GM18868 (cell line): ENCODE data around the gene BCL2L12.
"Not testable (repeated sequence)": the region's sequence is repeated elsewhere in the genome, so short reads cannot be mapped to it uniquely, and the experiment has no call there.

Experiments
- ATAC-seq: cut with Tn5 transposase; IDR thresholded peaks from one replicate; pipeline ENCODE4 v1.9.1; 2021; ENCODE audit warnings: mild to moderate bottlenecking, moderate library complexity; ENCODE audit not compliant: unreplicated experiment

The BCL2L12 gene

GRCh38 chr19:49665351-49666119 lies at the start of gene BCL2L12, which contains the start of gene IRF3:
Gene BCL2L12 (plus strand): TSS chr19:49665933. CDS start chr19:49666693, 760 bp downstream.
Gene IRF3 (minus strand): TSS chr19:49665857. CDS start chr19:49664838, 1,019 bp downstream.
- peak; percentile 79 for ATAC-seq

- ATAC-seq: no peak
These were observed 49.2 kb upstream of the BCL2L12 start for GRCh38 chr19:49616532-49616931.

- ATAC-seq: no peak
These were observed 48.8 kb upstream of the BCL2L12 start for GRCh38 chr19:49616945-49617344.

- not testable (repeated sequence) for ATAC-seq
These were observed 47.9 kb upstream of the BCL2L12 start for GRCh38 chr19:49617860-49618259.

GRCh38 chr19:49624967-49625910 lies 40.5 kb upstream of the BCL2L12 start:
- no peak for ATAC-seq

- no peak for ATAC-seq
These were observed 39.5 kb upstream of the BCL2L12 start for GRCh38 chr19:49626226-49626625.

GRCh38 chr19:49629659-49630058 lies 36.1 kb upstream of the BCL2L12 start:
- ATAC-seq: no peak

GRCh38 chr19:49631014-49631588 lies 34.6 kb upstream of the BCL2L12 start:
- no peak for ATAC-seq

GRCh38 chr19:49631610-49632192 lies 34.0 kb upstream of the BCL2L12 start:
- ATAC-seq: no peak

- ATAC-seq: no peak
These were observed 33.2 kb upstream of the BCL2L12 start for GRCh38 chr19:49632576-49632975.

- ATAC-seq: not testable (repeated sequence)
These were observed 32.5 kb upstream of the BCL2L12 start for GRCh38 chr19:49633273-49633672.

GRCh38 chr19:49635530-49636232 lies 30.1 kb upstream of the BCL2L12 start:
- ATAC-seq: no peak

GRCh38 chr19:49636233-49636932 lies 29.4 kb upstream of the BCL2L12 start:
- ATAC-seq: no peak

GRCh38 chr19:49637821-49638738 lies 27.7 kb upstream of the BCL2L12 start:
- ATAC-seq: no peak

GRCh38 chr19:49639401-49640112 lies 26.2 kb upstream of the BCL2L12 start:
- no peak for ATAC-seq

- peak; percentile 54 for ATAC-seq
These were observed 25.4 kb upstream of the BCL2L12 start, which contains the start of gene RRAS for GRCh38 chr19:49640113-49640898. Gene RRAS (minus strand): TSS chr19:49640143. CDS start chr19:49640098, 45 bp downstream.
